Osteocyte (in vitro differentiated cells): ENCODE data around the gene BRAF. TPM values are rescaled to one million over a fixed set of nuclear protein-coding genes. Genes with fewer than 3 reads are reported as not detected.
"Not testable (repeated sequence)": the region's sequence is repeated elsewhere in the genome, so short reads cannot be mapped to it uniquely, and the experiment has no call there.

Experiments used
- DNase-seq: peaks from one replicate; pipeline ENCODE4 v3.0.0; 2021; ENCODE audit warnings: mixed read lengths; ENCODE audit not compliant: unreplicated experiment; ENCODE audit errors: extremely low spot score
- H3K27ac Mint-ChIP-seq: one replicate; pipeline ENCODE4 v1.8.0; 2021; ENCODE audit warnings: mild to moderate bottlenecking, mixed read lengths; ENCODE audit not compliant: unreplicated experiment
- H3K27me3 Mint-ChIP-seq: one replicate; pipeline ENCODE4 v1.8.0; 2021; ENCODE audit warnings: mixed read lengths; ENCODE audit not compliant: unreplicated experiment
- H3K36me3 Mint-ChIP-seq: one replicate; pipeline ENCODE4 v1.8.0; 2021; ENCODE audit warnings: mixed read lengths; ENCODE audit not compliant: unreplicated experiment
- H3K4me1 Mint-ChIP-seq: one replicate; pipeline ENCODE4 v1.8.0; 2021; ENCODE audit warnings: mixed read lengths; ENCODE audit not compliant: unreplicated experiment
- H3K4me3 Mint-ChIP-seq: one replicate; pipeline ENCODE4 v1.8.0; 2021; ENCODE audit warnings: mild to moderate bottlenecking, moderate library complexity, mixed read lengths; ENCODE audit not compliant: unreplicated experiment
- H3K9me3 Mint-ChIP-seq: one replicate; pipeline ENCODE4 v1.8.0; 2021; ENCODE audit warnings: mixed read lengths; ENCODE audit not compliant: unreplicated experiment
- CTCF ChIP-seq: fragments of 200-600 bp; sonication (generic); IDR thresholded peaks from 2 replicates; pipeline ENCODE4 v1.5.0; 2021; ENCODE audit warnings: antibody characterized with exemption, mild to moderate bottlenecking, moderate library complexity
- total RNA-seq: library from RNA; stranded (reverse); gene quantifications from 2 replicates; pipeline ENCODE4 v1.2.1, GENCODE V29; 2021

BRAF gene
- total RNA-seq, 1 donor from 2014 or later, result 25.8 TPM

DNA sequence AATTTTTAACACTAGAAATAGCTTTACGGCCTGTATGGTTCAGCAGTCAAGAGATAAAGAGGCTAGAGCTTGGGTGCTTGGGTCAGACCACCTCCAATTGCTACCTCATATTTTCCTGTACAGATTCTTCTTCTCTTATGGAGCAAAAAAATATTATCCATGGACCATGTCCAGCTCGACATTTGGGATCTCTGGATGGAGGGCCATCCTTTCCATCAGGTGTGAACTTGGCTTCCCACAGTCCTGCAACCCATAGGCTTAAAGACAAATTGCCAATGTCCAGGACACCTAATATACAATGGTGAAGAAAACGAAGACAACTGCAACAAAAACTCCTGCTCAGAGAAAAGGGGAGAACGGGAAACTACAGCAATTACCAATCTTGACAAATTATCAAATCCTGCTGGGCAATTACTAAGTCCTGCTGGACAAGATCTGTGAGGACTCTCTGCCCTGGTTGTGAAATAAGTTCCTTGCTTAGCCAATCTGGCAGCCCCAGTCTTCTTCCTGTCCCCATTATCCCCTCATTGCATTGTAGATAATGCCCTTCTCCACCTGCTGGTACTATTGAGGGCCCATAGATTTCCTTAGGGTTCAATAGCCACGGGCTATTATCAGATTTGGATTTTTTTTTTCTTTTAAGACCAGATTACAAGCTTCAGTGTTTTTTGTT, 42.0 kb upstream of the BRAF start:
- TF ChIP-seq CTCF, result no peak
- Mint-ChIP-seq H3K4me1 (no peaks in the 10 kb centered on the region), H3K27ac (no peak overlapping the region), H3K36me3 (no peaks in the 10 kb centered on the region), H3K27me3 (peaks cover 19% of the 10 kb centered on the region), H3K9me3 (peaks cover 4% of the 10 kb centered on the region), H3K4me3 (no peak overlapping the region)
- DNase-seq, result no peak

DNA sequence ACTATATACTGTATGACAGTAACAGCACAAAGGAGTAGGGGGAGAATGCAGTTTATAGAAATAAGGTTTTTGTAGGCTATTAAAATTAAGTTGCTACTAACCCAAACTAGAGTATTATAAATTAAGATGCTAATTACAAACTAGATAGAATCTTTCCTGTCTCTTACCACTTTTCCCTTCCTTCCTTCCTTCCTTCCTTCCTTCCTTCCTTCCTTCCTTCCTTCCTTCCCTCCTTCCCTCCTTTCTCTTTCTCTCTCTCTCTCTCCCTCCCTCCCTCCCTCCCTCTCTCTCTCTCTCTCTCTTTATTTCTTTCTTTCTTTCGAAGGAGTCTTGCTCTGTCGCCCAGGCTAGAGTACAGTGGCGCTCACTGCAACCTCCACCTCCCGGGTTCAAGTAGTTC, 36.4 kb upstream of the BRAF start:
- Mint-ChIP-seq H3K27ac (no peak overlapping the region), H3K9me3 (peaks cover 8% of the 10 kb centered on the region), H3K4me3 (no peak overlapping the region), H3K36me3 (no peaks in the 10 kb centered on the region), H3K4me1 (no peaks in the 10 kb centered on the region), H3K27me3 (peaks cover 4% of the 10 kb centered on the region)
- no peak for TF ChIP-seq CTCF
- DNase-seq, result no peak

DNA sequence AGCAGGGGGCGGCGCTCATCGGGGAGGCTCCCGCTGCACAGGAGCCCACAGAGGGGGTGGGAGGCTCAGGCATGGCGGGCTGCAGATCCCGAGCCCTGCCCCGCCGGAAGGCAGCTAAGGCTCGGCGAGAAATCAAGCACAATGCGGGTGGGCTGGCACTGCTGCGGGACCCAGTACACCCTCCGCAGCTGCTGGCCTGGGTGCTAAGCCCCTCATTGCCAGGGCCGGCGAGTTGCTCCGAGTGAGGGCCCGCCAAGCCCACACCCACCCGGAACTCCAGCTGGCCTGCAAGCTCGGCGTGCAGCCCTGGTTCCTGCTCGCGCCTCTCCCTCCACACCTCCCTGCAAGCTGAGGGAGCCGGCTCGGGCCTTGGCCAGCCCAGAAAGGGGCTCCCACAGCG, 32.3 kb upstream of the BRAF start:
- H3K27ac Mint-ChIP-seq, DNase-seq: not testable (repeated sequence)

GRCh38 chr7:140945940-140946339, 21.2 kb upstream of the BRAF start:
- H3K9me3 Mint-ChIP-seq, result no peaks in the 10 kb centered on the region
- no peak overlapping the region for H3K27ac Mint-ChIP-seq
- peaks cover 14% of the 10 kb centered on the region for H3K27me3 Mint-ChIP-seq
- H3K36me3 Mint-ChIP-seq, result no peaks in the 10 kb centered on the region
- H3K4me1 Mint-ChIP-seq, result no peaks in the 10 kb centered on the region
- TF ChIP-seq CTCF, result no peak
- H3K4me3 Mint-ChIP-seq, result no peak overlapping the region
- DNase-seq, result no peak

More for the DNA sequence above, 32.3 kb upstream of the BRAF start:
- not testable (repeated sequence) for H3K4me1 Mint-ChIP-seq, H3K4me3 Mint-ChIP-seq, H3K9me3 Mint-ChIP-seq, H3K27me3 Mint-ChIP-seq, H3K36me3 Mint-ChIP-seq

DNA sequence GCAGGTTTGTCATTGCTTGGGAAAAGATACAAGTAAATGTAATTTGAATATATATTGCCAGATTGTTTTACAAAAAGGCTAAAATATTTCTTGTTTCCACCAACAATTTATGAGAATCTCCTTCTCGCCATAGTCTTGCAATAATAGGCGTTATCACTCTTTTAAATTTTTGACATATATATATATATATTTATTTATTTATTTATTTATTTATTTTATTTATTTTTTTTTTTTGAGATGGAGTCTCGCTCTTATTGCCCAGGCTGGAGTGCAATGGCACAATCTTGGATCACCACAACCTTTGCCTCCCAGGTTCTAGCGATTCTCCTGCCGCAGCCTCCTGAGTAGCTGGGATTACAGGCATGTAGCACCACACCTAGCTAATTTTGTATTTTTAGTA, 17.5 kb upstream of the BRAF start:
- not testable (repeated sequence) for DNase-seq, H3K9me3 Mint-ChIP-seq, H3K36me3 Mint-ChIP-seq, H3K27ac Mint-ChIP-seq, H3K4me1 Mint-ChIP-seq, H3K4me3 Mint-ChIP-seq
- H3K27me3 Mint-ChIP-seq, result peaks cover 15% of the 10 kb centered on the region

GRCh38 chr7:140940898-140941297, 16.2 kb upstream of the BRAF start:
- Mint-ChIP-seq H3K27ac (no peak overlapping the region), H3K9me3 (no peaks in the 10 kb centered on the region), H3K27me3 (peaks cover 13% of the 10 kb centered on the region), H3K4me1 (no peaks in the 10 kb centered on the region), H3K36me3 (no peaks in the 10 kb centered on the region), H3K4me3 (no peak overlapping the region)
- DNase-seq, result no peak
- TF ChIP-seq CTCF, result no peak
